Measurements from ENCODE around the gene DUT.

DUT gene

DNA sequence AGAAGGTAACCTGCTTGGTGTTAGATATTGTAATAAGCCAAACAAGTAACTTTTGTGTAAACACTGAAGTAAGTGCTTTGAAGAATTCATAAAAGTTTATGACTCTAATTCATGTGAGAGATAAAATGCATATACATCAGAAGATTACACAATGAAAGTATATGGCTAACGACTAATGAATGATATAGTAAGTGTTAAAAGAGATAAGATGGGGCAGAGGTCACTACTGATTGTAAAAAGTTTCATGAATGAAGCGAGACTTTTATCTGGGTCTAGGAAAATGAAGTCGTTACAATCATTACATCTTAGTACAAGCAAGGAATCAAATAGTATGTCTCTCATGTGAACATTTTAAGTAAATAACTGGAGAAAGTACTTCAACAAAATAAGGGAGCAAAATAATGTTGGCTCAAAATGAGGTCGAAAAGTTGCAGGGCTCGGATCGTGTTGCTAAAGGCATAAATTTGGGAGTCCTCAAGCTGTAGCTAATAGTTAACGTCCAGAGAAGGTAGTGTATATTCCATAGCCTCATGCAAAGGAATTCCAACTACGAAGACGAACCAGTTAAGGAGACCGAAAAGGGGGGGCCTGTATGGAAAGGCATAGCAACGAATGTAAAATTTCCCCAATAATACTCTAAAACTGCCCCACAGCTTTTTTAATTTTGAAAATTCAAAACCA, 984 bp upstream of the DUT start:
- DNase-seq (ENCODE audit: low read depth in 3 of 3): no peak

DNA sequence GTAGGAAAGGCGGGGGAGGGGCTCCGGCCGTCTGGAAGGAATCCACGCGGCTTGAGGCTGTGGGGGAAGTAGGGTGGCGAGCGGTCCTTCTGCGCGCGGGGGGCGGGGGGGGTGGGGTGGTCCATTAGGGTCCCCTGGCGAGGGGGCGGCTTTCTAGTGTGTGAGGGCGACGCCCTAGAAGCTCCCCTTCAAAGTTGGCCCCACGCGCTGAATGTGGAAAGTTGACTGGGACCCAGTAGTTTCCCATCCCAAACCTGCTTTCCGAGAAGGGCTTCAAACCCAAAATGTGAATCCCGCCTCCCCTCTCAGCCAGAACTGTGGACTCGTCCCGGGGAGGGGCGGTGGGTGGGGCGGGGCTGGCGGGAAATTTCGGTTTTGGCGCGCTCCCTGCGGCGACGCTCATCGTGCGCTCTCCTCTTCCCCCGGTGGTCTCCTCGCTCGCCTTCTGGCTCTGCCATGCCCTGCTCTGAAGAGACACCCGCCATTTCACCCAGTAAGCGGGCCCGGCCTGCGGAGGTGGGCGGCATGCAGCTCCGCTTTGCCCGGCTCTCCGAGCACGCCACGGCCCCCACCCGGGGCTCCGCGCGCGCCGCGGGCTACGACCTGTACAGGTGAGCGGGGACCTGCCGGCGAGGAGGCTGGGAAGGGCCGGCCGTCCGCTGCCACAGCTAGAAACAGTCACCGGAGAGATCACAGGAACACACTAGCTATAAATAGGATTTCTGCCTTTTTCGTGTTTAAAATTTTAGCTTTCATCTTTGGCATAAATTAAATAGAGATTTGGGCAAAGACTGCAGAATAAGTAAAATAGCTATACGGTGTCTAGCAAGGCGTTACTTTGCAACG, 790 bp downstream of the DUT start:
- DNase-seq (ENCODE audit: low read depth in 3 of 3): peak; percentile 59 to 76 (median 63)

DNA sequence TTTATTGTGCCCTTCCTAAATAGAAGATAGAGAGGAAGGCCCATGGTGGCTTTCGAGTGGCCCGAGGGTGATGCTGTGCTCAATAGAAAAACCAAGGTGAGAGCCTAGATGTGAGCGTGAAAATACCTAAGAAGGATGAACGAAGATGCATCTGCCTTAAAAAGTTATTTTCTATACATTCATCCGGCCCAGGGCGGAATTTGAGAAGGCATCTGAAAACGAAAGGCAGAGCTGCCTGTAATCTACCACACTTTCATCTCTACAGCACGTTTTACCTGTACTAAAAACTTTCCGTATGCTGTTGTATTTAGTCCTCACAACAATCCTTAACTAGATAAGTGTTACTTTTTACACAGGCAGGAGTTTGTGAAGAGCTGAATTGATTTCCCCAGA, 1.4 kb downstream of the DUT start:
- DNase-seq (ENCODE audit: low read depth in 3 of 3): no peak

DNA sequence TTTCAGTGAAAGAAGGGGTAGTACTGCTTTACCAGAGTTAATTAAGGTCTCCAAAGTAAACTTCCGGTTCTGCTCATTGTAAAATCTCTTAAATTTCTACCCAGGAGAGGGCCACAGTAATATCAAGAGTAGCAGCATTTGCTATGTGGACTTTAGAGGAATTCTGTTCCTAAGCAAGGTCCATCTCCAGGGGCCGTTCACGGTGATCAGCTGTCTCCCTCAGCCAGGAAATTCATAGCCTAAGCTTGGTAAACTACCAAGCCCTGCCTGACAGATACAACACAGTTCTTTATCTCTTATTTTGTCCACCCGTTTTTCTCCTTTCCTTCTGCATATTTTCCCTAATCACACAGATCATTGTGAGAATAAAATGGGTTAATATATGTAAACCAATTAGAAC, 2.3 kb downstream of the DUT start:
- DNase-seq (ENCODE audit: low read depth in 3 of 3): no peak

DNA sequence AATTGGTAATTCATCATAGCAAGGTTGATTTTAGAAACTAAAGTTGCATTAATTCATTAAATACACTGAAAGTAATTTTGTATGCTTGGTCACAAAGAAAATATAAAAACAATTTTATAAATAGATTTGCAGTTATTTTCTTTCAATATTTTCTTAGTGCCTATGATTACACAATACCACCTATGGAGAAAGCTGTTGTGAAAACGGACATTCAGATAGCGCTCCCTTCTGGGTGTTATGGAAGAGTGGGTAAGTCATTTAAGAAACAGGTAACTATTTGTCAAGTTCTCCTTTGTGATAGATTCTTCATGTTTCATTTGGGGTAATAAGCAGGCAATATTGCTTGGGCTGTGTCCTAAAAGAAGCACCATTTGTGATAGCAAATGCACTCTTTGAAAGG, 3.0 kb downstream of the DUT start:
- DNase-seq (ENCODE audit: low read depth in 3 of 3): no peak

DNA sequence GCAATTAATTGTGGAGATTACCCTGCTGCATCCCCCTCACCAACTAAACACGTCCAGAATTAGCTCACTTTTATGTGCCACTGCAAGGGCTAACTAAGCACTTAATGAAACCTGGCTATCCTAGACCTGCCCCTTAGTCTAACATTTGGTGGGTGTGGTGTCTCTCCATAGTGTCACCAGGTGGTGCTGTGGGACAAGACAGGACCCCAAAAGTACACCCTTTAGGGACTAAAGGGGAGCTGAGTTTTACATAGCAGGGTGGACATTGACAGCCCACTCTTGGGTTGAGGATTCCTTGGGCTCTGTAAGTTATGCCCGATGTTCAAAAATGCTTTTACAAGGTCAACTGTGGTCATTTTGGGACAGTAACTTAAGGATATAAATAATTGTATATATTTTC, 5.7 kb downstream of the DUT start:
- DNase-seq (ENCODE audit: low read depth in 3 of 3): no peak

DNA sequence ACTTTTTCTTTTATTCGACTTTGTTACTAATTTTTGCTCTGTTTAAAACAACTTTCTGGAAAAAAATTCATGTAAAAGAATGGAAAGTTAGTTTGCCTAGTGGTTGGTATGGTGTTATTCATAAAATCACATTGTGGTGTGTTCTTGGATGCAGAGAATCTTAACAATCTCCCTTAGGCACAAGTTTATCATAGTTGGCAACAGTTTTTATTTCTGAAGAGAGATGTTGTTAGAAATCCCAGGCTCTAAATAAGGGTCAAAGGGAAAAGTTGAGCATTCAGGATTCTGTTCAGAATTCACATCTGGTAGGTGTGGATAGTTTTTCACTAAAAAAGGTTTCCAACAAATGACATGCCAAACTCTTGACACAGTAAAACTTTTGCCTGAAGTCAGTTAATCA, 6.4 kb downstream of the DUT start:
- no peak for DNase-seq (ENCODE audit: low read depth in 3 of 3)

DNA sequence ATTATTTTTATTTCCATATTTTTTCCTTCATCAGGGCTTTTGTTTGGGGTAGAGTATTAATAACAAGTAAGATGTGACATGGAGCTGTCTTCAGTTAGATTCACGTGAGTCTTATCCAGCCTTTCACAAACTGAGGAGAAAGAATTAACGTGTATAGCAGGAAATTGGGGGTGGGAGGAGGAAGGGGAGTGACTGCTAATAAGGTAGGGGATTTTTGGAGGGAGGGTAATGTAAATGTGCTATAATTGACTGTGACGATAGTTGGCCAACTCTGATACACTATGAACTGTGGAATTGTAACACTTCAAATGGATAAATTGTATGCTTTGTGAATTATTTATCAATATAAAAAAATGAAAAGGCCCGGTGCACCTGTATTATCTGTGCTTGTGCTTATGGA, 8.9 kb downstream of the DUT start:
- DNase-seq (ENCODE audit: low read depth in 3 of 3): no peak

DNA sequence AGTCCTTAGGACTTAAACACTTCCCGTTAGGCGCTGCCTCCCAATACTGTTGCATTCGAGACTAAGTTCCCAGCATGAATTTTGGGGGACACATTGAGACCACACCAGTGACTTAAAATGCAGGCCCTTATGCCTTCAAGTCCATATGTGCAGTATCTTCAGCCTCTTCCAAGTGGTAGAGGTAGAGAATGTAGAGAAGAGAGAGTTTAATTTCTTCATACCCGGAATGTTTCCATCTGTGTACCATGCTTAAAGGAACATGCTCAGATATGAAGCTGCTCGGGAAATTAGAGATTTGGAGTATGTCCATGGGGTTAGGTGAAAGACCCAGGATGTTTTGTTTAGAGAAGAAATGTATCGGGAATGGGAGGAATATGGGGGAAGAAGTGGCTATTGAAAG, 12.6 kb downstream of the DUT start:
- no peak for DNase-seq (ENCODE audit: low read depth in 3 of 3)

DNA sequence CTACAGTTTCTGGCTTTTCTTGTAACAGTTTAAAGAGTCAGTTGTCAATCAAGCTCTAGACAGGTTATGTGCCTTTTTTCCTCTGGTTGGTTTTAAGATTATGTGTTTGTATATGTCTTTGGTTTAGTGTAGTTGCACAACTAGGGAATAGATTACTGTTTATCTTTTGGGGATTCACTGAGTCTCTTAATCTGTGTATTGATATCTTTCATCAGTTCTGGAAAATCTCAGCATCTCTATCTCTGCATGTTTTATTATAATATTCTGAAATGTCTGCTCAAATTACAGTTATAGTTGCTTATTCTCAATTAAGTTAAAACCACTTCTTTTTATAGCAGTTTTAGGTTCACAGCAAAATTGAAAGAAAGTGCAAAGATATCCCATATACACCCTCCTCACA, 14.3 kb downstream of the DUT start:
- DNase-seq (ENCODE audit: low read depth in 3 of 3): no peak

DNA sequence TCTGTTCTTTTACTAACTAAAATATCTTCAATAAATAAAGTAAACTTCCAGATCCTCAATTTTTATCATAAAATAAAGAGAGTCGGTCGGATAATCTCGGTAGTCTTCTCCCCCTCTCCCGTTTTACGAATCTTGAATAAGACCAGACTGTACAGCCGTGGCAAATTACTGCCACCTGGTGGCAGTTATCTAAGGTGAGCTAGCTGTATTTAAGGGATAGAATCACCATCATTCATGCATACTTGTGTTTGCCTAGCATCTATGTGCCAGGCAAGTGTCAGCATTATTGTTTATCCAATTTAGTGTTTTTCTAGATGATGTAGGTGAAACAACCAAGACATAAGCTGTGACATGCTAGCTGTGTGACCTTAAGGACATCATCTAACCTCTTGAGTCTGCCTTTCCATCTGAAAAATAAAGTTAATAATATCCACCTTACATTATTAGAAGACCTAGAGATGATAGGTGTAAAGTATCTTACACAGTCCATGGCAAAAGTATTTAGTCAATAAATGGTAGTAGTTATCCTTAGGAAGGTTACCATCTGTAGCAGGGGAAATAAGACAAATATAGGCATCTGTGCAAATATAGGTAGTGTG, 21.3 kb downstream of the DUT start:
- peak in 2 of 3 donors; percentile 21 to 23 for DNase-seq (ENCODE audit: low read depth in 3 of 3)

DNA sequence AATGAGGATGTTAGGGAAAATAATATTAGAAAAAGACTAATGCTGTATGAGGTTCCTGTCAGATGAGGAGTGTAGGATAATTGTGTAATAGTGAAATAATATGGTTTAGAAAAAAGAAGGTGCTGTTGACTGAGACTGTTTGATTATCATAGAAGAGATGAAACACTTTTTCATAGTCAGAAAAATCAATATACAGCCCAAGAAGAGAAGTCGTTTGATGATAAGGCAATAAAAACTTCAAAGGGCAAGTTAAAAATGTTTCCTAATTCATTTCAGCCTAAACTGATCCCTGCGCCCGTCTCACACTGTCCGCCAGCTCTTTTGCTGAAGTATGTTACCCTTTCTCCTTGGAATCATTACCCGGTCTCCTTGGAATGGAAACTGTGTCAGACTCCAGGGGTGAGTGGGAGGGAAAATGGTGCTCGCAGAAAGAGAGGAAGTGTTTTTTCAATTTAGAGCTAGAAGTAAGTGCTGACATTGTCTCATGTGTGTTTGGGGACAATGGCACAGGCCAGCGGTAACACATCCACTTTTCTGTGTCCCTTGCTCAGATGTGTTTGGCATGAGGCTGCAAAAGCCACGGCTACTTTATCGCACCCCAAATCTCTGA, 23.6 kb downstream of the DUT start:
- no peak for DNase-seq (ENCODE audit: low read depth in 3 of 3)

DNA sequence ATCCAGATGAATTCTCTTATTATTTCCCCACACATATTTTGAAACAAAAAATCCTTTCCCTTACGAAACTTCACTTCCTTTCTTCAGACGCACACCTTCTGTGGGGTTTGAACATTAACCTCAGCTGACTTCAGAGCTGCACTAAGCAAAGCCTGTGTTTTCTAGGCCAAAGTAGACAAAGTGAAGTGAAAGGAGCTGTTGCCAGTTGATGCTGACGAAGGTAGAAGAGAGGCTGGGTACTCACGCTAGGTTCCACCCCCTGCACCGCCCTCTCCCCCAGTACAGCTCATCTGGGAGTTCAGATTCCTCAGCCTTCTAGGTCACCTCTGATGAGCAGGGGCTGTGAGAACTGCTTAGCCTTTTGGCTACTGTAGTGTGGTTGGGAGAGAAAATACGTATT, 24.1 kb downstream of the DUT start:
- DNase-seq (ENCODE audit: low read depth in 3 of 3): no peak

DNA sequence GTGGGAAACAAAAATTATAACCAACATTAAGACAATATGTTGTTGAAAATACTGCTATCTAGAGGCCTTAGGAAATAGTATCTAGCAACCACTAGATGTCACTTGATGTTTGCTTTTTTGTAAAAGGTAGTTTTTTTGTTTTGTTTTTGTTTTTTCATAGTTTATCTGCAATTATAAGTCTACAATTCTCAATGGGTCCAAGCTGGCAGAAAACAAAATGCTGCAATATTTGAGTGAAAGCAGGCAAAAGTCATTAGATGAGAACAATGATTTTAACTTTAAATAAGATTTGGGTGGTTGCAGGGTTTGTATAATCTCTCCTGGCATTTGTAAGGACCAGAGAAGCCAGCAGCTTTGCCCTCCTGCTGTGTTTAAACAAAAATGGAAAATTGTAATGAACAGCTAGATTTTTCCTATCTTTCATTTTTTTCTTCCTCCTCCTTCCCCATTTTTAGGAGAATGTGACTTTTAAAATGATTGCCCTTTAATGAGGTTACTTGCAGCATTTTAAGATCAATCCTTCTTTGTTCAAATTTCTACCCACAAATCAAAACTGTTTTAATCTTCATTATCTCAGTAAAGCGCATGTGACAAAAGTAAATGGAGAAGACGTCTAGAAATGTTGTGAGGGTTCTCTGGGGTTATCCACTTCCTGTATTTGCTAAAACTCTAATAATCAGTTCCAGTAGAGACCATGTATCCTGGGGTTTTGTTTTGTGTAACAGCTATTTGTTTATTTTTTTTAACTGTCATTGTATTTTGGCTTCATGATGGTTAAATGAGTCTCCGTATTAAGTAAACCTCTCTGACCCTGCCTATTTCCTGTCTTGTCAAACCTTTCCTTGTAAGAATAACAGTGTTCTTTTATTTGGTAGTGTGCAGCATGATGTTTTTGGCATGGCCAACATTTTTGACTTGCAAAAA, 27.3 kb downstream of the DUT start:
- no peak for DNase-seq (ENCODE audit: low read depth in 3 of 3)

DNA sequence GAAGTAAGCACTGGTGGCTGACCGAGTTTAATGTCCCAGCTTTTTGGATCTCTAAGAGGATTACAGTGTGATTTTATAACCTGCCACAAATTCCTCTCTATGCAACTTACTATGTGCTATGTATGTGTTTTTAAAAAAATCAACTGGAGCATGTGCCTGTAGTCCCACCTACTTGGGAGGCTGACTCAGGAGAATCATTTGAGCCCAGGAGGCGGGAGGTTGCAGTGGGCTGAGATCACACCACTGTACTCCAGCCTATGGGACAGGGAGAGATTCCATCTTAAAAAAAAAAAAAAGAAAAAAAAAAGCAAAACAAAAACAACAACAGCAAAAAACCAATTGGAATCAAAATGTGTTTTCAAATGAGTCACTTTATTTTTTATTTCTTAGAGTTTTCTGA, 29.6 kb downstream of the DUT start:
- DNase-seq (ENCODE audit: low read depth in 3 of 3): no peak

DNA sequence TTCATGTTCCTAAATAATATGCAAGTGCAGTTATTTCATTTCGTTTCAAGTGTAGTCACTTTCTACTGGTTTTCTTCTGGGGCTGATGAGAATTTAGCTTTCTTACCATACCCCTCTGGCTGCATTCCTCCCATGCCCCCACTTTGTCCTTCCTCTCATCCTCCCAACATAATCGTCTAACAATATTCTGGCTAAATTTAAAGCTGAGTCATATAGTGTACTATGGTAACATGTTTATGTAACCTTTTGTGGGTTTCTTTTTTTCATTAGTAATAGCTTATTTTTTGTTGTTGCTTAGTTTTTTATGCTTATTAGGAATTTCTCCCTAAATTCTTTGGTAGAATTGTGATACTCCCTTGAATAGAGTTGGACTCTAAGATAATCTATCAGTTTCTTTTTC, 30.5 kb downstream of the DUT start:
- no peak for DNase-seq (ENCODE audit: low read depth in 3 of 3)

DNA sequence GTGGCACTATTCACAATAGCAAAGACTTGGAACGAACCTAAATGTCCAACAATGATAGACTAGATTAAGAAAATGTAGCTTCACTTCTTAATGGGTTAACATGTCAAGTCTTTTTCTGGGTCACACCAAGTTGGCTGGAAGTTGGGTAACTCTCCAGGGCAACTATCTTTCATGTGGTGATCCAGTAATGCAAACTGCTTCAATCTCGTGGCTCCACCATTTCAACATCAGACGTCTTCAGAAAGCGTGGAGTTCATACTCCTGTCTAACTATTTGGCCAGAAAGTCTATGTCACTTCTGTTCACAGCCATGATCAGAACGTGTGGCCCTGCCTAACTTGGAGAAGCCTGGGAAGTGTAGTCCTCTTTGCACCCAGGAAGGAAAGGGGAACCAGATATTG, 32.2 kb downstream of the DUT start:
- DNase-seq (ENCODE audit: low read depth in 3 of 3): no peak

DNA sequence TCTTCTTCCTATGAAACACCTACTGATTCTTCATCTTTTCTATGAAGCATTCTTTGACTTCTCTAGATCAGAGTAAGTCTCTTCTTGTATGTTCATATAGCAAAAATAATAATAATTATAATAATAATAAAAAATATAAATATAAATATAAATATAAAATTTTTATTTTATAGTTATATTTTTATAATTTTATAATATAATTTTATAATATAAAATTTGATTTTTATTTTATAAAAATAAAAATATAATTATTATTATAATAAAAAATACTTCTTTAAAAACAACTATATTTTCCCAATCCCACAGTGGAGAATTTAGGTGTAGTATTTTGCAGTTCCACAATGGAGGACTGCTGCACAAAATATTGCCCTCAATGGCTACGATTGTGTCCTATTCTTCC, 34.3 kb downstream of the DUT start:
- no peak for DNase-seq (ENCODE audit: low read depth in 3 of 3)

DNA sequence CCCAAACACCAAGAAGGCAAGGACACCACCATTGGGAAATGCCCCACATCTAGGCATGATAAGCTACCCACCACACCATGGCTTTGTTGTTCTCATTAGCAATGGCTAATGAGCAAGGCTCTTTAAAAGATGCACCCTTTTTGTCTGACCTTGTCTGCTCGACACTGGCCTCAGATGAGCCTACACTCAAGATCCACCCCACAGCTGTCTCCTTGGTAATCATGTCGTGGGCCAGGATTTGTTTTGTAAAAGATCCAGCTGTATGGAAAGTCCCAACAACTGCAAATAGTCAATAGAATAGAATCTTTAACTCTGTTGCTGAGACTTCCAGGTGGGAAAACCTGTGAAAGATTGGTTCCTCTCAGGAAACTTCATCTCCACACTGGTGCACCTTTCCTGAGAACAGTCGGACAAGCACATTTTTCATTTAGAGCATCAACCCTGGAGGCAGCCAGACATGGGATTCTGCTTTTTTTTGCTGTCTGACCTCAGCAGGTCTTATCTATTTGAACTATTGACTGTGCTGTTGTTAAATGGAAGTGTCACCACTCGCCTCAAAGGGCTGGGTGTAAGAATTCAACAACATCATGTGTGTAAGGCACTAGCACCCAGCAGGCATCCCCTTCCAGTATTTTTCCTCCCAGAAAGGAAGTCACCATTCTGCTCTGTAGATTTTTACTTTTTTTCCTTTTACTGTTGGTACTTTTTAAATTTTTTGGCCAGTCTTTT, 35.5 kb downstream of the DUT start:
- no peak for DNase-seq (ENCODE audit: low read depth in 3 of 3)

DNA sequence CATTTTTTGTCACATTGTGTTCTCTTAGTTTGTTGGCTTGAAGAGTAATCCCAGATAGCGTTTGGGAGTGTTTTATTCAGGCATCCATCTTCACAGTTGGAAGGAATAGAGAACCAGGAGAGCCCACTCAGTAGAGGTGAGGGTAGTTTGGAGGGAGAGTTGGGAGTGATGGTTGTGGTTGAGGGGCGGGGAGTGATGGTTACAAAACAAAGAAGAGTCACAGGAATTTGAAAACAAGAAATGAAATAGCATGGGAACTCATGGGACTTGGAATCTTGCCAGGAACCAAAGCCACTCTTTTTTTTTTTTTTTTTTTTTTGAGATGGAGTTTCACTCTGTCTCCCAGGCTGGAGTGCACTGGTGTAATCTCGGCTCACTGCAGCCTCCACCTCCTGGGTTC, 36.3 kb downstream of the DUT start:
- no peak for DNase-seq (ENCODE audit: low read depth in 3 of 3)

DNA sequence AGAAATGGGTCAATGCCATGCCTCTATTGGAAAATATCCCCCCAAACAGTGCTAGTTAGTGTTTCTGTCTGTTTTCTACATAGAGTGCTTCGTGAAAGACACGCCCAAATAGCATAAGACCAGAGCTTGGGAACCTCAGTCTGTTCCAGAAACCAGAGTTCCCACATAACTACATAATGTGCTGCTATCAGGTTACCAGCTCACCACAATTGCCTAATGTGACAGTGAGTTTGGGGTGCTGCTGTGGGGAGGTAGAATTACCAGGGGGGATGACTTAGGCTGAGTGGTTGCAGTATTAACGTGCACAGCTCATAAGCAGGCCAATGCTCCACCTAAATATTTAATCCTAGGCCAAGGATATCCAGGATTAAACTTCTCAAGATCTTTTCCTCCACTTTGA, 39.2 kb downstream of the DUT start:
- DNase-seq (ENCODE audit: low read depth in 3 of 3): no peak

All from stimulated activated CD4-positive, alpha-beta T cell treated with anti-CD3 and anti-CD28 coated beads, TNF-alpha, amount 100 ng/mL, for 48 hours (primary cell).